ENCODE results near the gene INS. TPM values are rescaled to one million over a fixed set of nuclear protein-coding genes. Genes with fewer than 3 reads are reported as not detected.

The INS gene
- total and polyA plus RNA-seq, 2 of the 13 experiments (the other 11 are each of a cell fraction or from before 2014, with no cell fraction given): not detected

- TF ChIP-seq ZNF224 (CRISPR knock-in tag; IDR thresholded peaks at IDR 0.05): peak; percentile 85; the same call in 1 of the 2 replicates
- no peak for TF ChIP-seq ZNF138 (CRISPR knock-in tag; IDR thresholded peaks at IDR 0.05; ENCODE audit: low read depth)
- no peak for TF ChIP-seq DPF2 (CRISPR knock-in tag; IDR thresholded peaks at IDR 0.05; ENCODE audit: borderline replicate concordance, low read depth)
- TF ChIP-seq MEF2D (CRISPR knock-in tag; IDR thresholded peaks at IDR 0.05): 0 out of 2 replicates have a peak, but pooled peaks have one; percentile 6
- peak; percentile 58; the same call in 1 of the 2 replicates for TF ChIP-seq SPEN (CRISPR knock-in tag; IDR thresholded peaks at IDR 0.05; ENCODE audit: low read depth)
- TF ChIP-seq GPN1 (CRISPR knock-in tag; IDR thresholded peaks at IDR 0.05; ENCODE audit: borderline replicate concordance): no peak
- no peak for TF ChIP-seq ZNF318 (CRISPR knock-in tag; IDR thresholded peaks at IDR 0.05)
- TF ChIP-seq SAP130 (CRISPR knock-in tag; IDR thresholded peaks at IDR 0.05; ENCODE audit: low read depth): no peak
- peak; percentile 39; the same call in 1 of the 2 replicates for TF ChIP-seq ERF (CRISPR knock-in tag; IDR thresholded peaks at IDR 0.05)
- TF ChIP-seq ZNF710 (CRISPR knock-in tag; IDR thresholded peaks at IDR 0.05; ENCODE audit: borderline replicate concordance): peak; percentile 4; the same call in 1 of the 2 replicates
- TF ChIP-seq MYC (CRISPR knock-in tag; IDR thresholded peaks at IDR 0.05; ENCODE audit: borderline replicate concordance): peak; percentile 54; the same call in 1 of the 2 replicates
- TF ChIP-seq ZNF281 (CRISPR knock-in tag; IDR thresholded peaks at IDR 0.05; ENCODE audit: borderline replicate concordance): peak; percentile 21; the same call in 1 of the 2 replicates
- TF ChIP-seq IKZF5 (CRISPR knock-in tag; IDR thresholded peaks at IDR 0.05): no peak
- peak; percentile 76 for TF ChIP-seq NRL (CRISPR knock-in tag; IDR thresholded peaks at IDR 0.05; ENCODE audit: borderline replicate concordance)
Observed at GRCh38 chr11:2129699-2130366, 31.2 kb downstream of the INS start (continued).

Data from HepG2 (cell line).